Activated CD4-positive, alpha-beta T cell treated with anti-CD3 and anti-CD28 coated beads, Interleukin-2, Interleukin-6, amounts not matched to agents 100 ng/mL and 50 ng/mL, durations not matched to agents 16 hours and 8 hours (primary cell): ENCODE data around the gene SHLD1.
"Not testable (repeated sequence)": the region's sequence is repeated elsewhere in the genome, so short reads cannot be mapped to it uniquely, and the experiment has no call there.

Experiments used
- DNase-seq: peaks from one replicate; pipeline ENCODE4 v3.0.0-alpha.2; 2020

SHLD1 gene

GRCh38 chr20:5737619-5737953, 12.6 kb upstream of the SHLD1 start:
- DNase-seq = no peak

GRCh38 chr20:5737966-5738365, 12.2 kb upstream of the SHLD1 start:
- no peak for DNase-seq

GRCh38 chr20:5740643-5741042, 9.6 kb upstream of the SHLD1 start:
- DNase-seq = not testable (repeated sequence)

GRCh38 chr20:5741089-5741488, 9.1 kb upstream of the SHLD1 start:
- no peak for DNase-seq

GRCh38 chr20:5742041-5742440, 8.2 kb upstream of the SHLD1 start:
- DNase-seq = no peak

DNA sequence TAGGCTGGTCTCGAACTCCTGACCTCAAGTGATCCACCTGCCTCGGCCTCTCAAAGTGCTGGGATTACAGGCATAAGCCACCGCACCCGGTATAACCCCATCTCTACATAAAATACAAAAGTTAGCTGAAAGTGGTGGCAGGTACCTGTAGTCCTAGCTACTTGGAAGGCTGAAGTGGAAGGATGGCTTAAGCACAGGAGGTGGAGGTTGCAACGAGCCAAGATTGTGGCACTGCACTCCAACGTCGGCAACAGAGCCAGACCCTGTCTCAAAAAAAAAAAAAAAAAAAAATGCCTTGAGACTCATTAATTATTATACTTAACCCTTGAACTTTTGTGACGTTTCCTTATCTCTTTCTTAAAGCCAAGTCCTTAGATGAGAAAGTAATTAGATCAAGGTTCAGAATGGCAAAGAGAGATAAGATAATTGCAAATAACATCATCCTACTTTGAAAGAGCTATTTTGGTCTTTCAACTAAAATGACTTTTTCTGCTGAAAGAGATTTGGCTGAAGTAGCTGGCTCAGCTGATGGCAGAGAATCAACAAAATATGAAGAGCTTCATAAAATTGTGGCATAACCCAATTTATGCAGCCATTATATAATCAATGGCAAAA, 4.7 kb upstream of the SHLD1 start:
- no peak for DNase-seq

GRCh38 chr20:5746064-5746463, 4.1 kb upstream of the SHLD1 start:
- no peak for DNase-seq

- DNase-seq = no peak
Measured at GRCh38 chr20:5748246-5748645, 2.0 kb upstream of the SHLD1 start.

DNA sequence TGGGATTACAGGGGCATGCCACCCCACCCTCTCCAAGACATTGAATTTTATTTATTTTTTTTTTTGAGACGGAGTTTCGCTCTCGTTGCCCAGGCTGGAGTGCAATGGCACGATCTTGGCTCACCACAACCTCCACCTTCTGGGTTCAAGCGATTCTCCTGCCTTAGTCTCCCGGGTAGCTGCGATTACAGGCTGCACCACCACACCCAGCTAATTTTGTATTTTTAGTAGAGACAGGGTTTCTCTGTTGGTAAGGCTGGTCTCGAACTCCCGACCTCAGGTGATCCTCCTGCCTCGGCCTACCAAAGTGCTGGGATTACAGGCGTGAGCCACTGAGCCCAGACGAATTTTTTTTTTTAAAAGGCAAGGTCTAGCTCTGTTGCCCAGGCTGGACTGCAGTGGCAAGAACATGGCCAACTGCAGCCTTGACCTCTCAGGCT, 669 bp upstream of the SHLD1 start:
- DNase-seq = not testable (repeated sequence)

DNA sequence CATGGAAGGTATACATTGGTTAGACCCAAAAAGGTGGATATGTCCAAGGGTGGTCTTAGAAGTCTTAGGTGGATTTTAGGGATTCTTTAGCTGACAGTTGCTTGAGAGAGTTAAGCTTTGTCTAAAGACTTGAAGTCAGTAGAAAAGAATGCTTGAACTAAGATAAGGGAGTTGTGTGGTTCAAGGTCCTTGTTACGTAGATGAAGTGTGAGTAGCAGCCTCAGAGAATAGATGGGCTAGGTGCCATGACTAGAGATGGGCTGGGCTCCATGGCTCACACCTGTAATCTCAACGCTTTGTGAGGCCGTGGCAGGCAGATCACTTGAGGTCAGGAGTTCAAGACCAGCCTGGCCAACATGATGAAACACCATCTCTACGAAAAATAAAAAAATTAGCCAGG, 1.7 kb downstream of the SHLD1 start:
- no peak for DNase-seq

DNA sequence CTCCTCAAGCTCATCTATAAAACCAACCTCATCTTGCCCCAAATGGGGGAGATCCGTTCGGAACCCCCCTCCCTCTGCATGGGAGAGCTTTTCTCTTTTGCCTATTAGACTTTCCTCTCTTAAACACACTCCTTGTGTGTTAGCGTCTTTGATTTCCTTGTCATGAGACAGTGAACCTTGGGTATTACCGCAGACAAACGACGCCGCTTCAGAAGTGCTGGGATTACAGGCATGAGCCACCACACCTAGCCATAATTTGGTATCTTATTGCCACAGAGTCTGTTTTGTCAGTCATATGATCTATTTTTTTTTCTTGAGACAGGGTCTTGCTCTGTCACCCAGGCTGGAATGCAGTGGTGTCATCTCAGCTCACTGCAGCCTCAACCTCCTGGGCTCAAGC, 3.6 kb downstream of the SHLD1 start:
- no peak for DNase-seq

GRCh38 chr20:5757949-5758348, 7.7 kb downstream of the SHLD1 start:
- no peak for DNase-seq

DNA sequence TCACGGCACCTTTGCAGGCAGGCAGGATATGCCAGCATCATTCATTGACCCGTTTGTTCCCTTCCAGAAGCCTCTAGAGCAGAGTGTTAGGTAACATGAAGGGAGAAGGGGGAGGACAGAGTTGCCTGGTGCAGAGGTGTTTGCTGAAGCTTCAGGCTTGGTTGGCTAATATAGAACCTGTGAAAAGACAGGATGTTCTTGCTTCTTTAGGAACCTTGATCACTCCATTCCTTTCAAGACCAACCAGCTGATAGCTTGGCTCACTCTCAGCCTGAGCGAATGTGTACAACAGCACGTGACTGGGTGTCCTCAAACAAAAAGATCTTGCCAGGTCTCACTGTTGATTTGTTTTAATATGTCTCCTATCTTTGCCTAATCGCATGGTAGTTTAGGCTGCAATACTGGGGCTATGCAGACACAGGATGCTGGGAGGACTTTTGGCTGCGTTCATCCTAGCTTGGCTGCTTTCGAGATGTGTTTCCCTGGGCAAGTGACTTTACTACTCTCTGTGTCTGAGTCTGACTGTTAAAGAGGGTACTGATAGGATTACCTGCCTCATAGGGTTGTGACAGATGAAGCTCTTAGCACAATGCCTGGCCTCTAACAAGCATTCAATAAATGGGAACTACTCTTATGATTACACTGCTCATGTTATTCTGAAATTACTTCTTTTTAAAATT, 16.0 kb downstream of the SHLD1 start:
- DNase-seq = no peak

DNA sequence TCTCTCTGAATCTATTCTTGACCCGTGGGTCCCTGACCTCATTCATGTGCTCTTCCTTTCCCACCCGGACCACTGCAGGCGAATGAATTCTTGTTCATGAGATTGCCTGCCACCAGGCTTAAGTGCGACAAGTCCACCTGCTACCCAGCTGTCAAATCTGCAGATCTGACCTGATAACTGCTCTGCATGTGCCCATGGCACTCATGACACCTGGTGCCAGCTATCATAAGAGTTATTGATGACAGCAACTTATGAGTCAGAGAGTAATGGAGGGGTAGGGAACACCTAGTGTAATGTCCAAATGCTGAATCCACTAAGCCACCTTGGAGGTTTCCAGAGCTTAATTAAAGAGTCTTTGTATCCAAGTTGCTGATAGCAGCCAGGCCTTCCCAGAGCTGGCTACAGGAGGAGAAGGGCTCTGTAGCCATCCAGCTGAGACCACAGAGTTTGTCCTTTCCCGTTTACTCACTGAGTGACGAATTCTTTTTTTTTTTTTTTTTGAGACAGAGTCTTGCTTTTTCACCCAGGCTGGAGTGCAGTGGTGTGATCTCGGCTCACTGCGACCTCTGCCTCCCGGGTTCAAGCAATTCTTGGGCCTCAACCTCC, 17.4 kb downstream of the SHLD1 start:
- DNase-seq = no peak

GRCh38 chr20:5770231-5770986, 20.2 kb downstream of the SHLD1 start:
- DNase-seq = no peak

DNA sequence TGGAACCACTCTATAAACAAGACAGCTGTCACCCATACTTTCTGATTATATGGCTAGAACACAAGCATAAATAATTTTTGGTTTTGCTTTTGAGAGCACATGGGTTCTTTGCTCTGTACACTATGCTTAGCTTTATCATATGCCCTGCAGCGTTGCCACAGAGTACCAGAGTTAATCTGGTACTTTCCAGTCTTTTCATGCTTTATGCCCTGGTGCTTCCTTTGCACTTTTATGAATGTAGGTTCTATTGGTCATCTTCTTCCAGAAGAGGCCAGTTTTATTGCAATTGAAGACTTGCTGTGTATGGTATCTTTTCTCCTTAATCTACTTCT, 20.8 kb downstream of the SHLD1 start:
- no peak for DNase-seq

DNA sequence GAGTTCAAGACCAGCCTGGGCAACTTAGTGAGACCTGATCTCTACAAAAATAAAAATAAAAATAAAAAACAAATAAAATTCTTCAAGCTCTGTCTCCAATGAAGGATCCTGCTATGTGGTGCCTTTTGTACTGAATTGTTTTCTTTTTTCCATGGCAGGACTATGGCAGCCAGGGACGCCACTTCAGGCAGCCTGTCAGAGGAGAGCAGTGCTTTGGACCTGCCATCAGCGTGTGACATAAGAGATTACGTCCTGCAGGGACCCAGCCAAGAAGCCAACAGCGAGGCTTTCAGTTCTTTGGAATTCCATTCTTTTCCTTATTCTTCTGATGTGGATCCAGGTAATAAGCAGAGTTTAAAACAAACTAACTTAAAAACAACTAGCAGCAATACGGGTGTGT, 22.5 kb downstream of the SHLD1 start:
- no peak for DNase-seq

GRCh38 chr20:5773589-5773988, 23.4 kb downstream of the SHLD1 start:
- DNase-seq = no peak

DNA sequence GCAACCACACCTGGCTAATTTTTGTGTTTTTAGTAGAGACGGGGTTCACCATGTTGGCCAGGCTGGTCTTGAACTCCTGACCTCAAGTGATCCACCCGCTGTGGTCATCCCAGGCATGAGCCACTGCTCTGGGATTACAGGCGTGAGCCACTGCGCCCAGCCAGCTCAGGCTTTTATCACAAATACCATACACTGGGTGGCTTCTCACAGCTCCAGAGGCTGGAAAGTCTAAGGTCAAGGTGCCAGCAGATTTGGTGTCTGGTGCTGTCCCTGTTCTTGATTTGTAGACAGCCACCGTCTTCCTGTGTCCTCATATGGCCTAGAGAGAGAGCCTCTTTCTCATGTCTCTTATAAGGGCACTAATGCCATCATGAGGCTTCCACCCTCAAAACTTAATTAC, 25.9 kb downstream of the SHLD1 start:
- DNase-seq = no peak

DNA sequence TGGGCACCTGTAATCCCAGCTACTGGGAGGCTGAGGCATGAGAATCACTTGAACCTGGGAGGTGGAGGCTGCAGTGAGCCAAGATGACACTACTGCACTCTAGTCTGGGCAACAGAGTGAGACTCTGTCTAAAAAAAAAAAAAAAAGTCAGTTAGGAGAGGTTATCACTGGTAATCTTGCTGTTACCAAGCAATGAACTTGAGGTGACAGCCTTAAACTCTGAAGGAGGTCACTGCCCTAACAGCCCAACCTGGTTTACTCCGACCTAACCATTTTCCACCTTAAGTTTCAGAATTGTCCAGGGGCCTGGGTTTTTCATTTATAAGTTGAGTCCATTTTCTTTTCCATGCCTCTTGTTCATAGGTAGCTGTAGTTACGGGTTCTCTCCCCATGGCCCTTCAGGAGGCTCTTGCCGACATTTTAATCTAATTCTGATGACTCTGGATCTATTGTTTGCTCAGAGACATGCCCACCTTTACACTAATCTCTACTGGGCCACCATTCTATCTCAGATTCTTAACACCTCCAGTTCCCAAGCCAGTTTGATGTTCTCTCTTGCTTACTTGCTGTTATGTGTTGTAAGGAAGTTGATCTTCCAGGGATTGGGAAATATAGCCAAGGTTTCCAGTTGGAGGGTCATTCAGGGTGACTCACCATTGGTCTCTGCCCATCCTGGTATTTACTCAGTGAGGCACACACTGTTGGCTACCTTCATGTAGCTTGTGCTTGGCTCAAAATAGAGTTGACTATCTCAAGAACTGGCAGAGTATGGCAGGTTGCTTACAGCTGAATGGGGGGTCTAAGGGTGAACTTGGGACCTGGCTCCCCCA, 29.1 kb downstream of the SHLD1 start:
- DNase-seq = no peak

DNA sequence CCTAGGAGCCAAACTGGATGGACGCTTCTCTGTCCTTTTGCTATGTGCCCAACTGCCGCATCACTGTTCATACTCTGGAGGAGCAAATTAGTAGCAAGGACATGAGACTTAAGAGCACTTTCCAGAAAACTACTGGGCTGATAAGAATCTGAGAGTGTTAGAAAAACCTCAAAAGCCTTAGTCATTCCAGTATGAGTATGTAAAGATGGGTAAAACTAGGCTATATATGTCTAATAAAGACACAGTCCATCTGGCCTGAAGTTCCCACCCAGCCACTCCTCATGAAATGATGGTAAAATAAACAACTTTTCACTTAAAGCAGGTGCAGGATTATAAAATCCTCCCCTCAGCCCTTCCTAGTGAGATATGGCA, 30.6 kb downstream of the SHLD1 start:
- DNase-seq = peak; percentile 34

- DNase-seq = not testable (repeated sequence)
Measured at GRCh38 chr20:5781367-5781766, 31.2 kb downstream of the SHLD1 start.
